ENCODE measurements around the gene GJB5.
A peak's percentile ranks its signal among the peaks of the same experiment; 100 is the strongest.

Gene GJB5

GRCh38 chr1:34777519-34778321 is 22.9 kb downstream of the GJB5 start:
- H3K36me3 ChIP-seq, result no peaks in the 10 kb centered on the region
- TF ChIP-seq, protein P1, sequence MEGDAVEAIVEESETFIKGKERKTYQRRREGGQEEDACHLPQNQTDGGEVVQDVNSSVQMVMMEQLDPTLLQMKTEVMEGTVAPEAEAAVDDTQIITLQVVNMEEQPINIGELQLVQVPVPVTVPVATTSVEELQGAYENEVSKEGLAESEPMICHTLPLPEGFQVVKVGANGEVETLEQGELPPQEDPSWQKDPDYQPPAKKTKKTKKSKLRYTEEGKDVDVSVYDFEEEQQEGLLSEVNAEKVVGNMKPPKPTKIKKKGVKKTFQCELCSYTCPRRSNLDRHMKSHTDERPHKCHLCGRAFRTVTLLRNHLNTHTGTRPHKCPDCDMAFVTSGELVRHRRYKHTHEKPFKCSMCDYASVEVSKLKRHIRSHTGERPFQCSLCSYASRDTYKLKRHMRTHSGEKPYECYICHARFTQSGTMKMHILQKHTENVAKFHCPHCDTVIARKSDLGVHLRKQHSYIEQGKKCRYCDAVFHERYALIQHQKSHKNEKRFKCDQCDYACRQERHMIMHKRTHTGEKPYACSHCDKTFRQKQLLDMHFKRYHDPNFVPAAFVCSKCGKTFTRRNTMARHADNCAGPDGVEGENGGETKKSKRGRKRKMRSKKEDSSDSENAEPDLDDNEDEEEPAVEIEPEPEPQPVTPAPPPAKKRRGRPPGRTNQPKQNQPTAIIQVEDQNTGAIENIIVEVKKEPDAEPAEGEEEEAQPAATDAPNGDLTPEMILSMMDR (IDR thresholded peaks at IDR 0.05), result no peak
- H3K4me1 ChIP-seq, result peaks cover 0 to 21% (median 16%) of the 10 kb centered on the region in 4 donors
- no peaks in the 10 kb centered on the region for H3K9me3 ChIP-seq
- DNase-seq, result no peak
- intact Hi-C loops (cut with DNase I; ENCODE audit: low total_unique reads), result no loop called here
- H3K4me3 ChIP-seq, result no peak overlapping the region
- H3K27ac ChIP-seq, result no peak overlapping the region
- peaks cover 11 to 45% of the 10 kb centered on the region in 2 donors for H3K27me3 ChIP-seq

- Histone ChIP-seq H3K9me3 (no peaks in the 10 kb centered on the region), H3K4me3 (no peak overlapping the region), H3K27ac (no peak overlapping the region), H3K36me3 (no peaks in the 10 kb centered on the region), H3K4me1 (peaks cover 0 to 21% (median 16%) of the 10 kb centered on the region in 4 donors), H3K27me3 (peaks cover 11 to 49% of the 10 kb centered on the region in 2 donors)
- no peak for DNase-seq
- TF ChIP-seq, protein P1 (IDR thresholded peaks at IDR 0.05), result no peak
- intact Hi-C loops (cut with DNase I; ENCODE audit: low total_unique reads), result no loop called here
Measured at GRCh38 chr1:34778381-34778780, 23.5 kb downstream of the GJB5 start.

- Histone ChIP-seq H3K4me1 (peaks cover 0 to 21% (median 16%) of the 10 kb centered on the region in 4 donors), H3K27me3 (peaks cover 11 to 49% of the 10 kb centered on the region in 2 donors), H3K27ac (no peak overlapping the region), H3K4me3 (no peak overlapping the region), H3K9me3 (no peaks in the 10 kb centered on the region), H3K36me3 (no peaks in the 10 kb centered on the region)
- DNase-seq, result no peak
- intact Hi-C loops (cut with DNase I; ENCODE audit: low total_unique reads), result no loop called here
- TF ChIP-seq, protein P1 (IDR thresholded peaks at IDR 0.05), result no peak
Measured at GRCh38 chr1:34779005-34779404, 24.2 kb downstream of the GJB5 start.

GRCh38 chr1:34779526-34779925 is 24.7 kb downstream of the GJB5 start:
- TF ChIP-seq, protein P1 (IDR thresholded peaks at IDR 0.05), result no peak
- peaks cover 0 to 21% (median 16%) of the 10 kb centered on the region in 4 donors for H3K4me1 ChIP-seq
- no peak overlapping the region for H3K4me3 ChIP-seq
- intact Hi-C loops (cut with DNase I; ENCODE audit: low total_unique reads), result no loop called here
- H3K27ac ChIP-seq, result no peak overlapping the region
- H3K36me3 ChIP-seq, result no peaks in the 10 kb centered on the region
- DNase-seq, result peak; percentile 11 to 19
- H3K27me3 ChIP-seq, result peaks cover 11 to 49% of the 10 kb centered on the region in 2 donors
- H3K9me3 ChIP-seq, result no peaks in the 10 kb centered on the region

- TF ChIP-seq, protein P1 (IDR thresholded peaks at IDR 0.05), result no peak
- Histone ChIP-seq H3K4me3 (no peak overlapping the region), H3K27ac (no peak overlapping the region), H3K36me3 (no peaks in the 10 kb centered on the region), H3K27me3 (peaks cover 11 to 47% of the 10 kb centered on the region in 2 donors), H3K9me3 (no peaks in the 10 kb centered on the region), H3K4me1 (peaks cover 0 to 21% (median 16%) of the 10 kb centered on the region in 4 donors)
- intact Hi-C loops (cut with DNase I; ENCODE audit: low total_unique reads), result no loop called here
- DNase-seq, result peak; percentile 10 to 41
Measured at GRCh38 chr1:34779962-34780361, 25.1 kb downstream of the GJB5 start.
